Chondrocyte (in vitro differentiated cells): ENCODE measurements around the gene AGBL4. TPM values are rescaled to one million over a fixed set of nuclear protein-coding genes. Genes with fewer than 3 reads are reported as not detected.

Source experiments
- DNase-seq: peaks from one replicate; pipeline ENCODE4 v3.0.0; 2021; ENCODE audit warnings: mixed read lengths, low spot score
- H3K27ac Mint-ChIP-seq: one replicate; pipeline ENCODE4 v1.8.0; 2021; ENCODE audit warnings: mild to moderate bottlenecking, moderate library complexity, mixed read lengths; ENCODE audit not compliant: unreplicated experiment
- H3K27me3 Mint-ChIP-seq: 2 replicates; pipeline ENCODE4 v1.8.0; 2021; ENCODE audit warnings: low read depth, mixed read lengths
- H3K36me3 Mint-ChIP-seq: 2 replicates; pipeline ENCODE4 v1.8.0; 2021; ENCODE audit warnings: low read depth, mixed read lengths
- H3K4me1 Mint-ChIP-seq: 2 replicates; pipeline ENCODE4 v1.8.0; 2021; ENCODE audit warnings: low read depth, mild to moderate bottlenecking, mixed read lengths
- H3K4me3 Mint-ChIP-seq: one replicate; pipeline ENCODE4 v1.8.0; 2021; ENCODE audit warnings: mild to moderate bottlenecking, moderate library complexity, mixed read lengths; ENCODE audit not compliant: unreplicated experiment
- H3K9me3 Mint-ChIP-seq: 2 replicates; pipeline ENCODE4 v1.8.0; 2021; ENCODE audit warnings: low read depth, mixed read lengths
- CTCF ChIP-seq: fragments of 200-600 bp; sonication (generic); IDR thresholded peaks from 2 replicates; pipeline ENCODE4 v1.5.0; 2021; ENCODE audit warnings: antibody characterized with exemption, mild to moderate bottlenecking, moderate library complexity
- total RNA-seq: library from RNA; stranded (reverse); gene quantifications from 3 replicates; pipeline ENCODE4 v1.2.1, GENCODE V29; 2021

AGBL4 gene
- total RNA-seq, 1 donor from 2014 or later: not detected

- no peak for DNase-seq
- no peak for TF ChIP-seq CTCF
- H3K27me3 Mint-ChIP-seq: no peaks in the 10 kb centered on the region
- H3K27ac Mint-ChIP-seq: no peak overlapping the region
- no peaks in the 10 kb centered on the region for H3K4me1 Mint-ChIP-seq
- no peaks in the 10 kb centered on the region for H3K36me3 Mint-ChIP-seq
- peaks cover 20% of the 10 kb centered on the region for H3K9me3 Mint-ChIP-seq
- no peak overlapping the region for H3K4me3 Mint-ChIP-seq
Observed at GRCh38 chr1:48859456-48859855, 1164.3 kb downstream of the AGBL4 start.

GRCh38 chr1:48858200-48858920, 1165.4 kb downstream of the AGBL4 start:
- no peak for DNase-seq
- H3K36me3 Mint-ChIP-seq: no peaks in the 10 kb centered on the region
- H3K4me3 Mint-ChIP-seq: no peak overlapping the region
- no peaks in the 10 kb centered on the region for H3K27me3 Mint-ChIP-seq
- TF ChIP-seq CTCF: no peak
- no peaks in the 10 kb centered on the region for H3K4me1 Mint-ChIP-seq
- H3K9me3 Mint-ChIP-seq: peaks cover 20% of the 10 kb centered on the region
- H3K27ac Mint-ChIP-seq: no peak overlapping the region

GRCh38 chr1:48853006-48853405, 1170.7 kb downstream of the AGBL4 start:
- Mint-ChIP-seq H3K27me3 (no peaks in the 10 kb centered on the region), H3K9me3 (peaks cover 3% of the 10 kb centered on the region), H3K4me1 (no peaks in the 10 kb centered on the region), H3K36me3 (no peaks in the 10 kb centered on the region), H3K4me3 (no peak overlapping the region), H3K27ac (no peak overlapping the region)
- DNase-seq: no peak
- no peak for TF ChIP-seq CTCF

GRCh38 chr1:48851638-48852037, 1172.1 kb downstream of the AGBL4 start:
- Mint-ChIP-seq H3K4me1 (no peaks in the 10 kb centered on the region), H3K27ac (no peak overlapping the region), H3K4me3 (no peak overlapping the region), H3K27me3 (no peaks in the 10 kb centered on the region), H3K9me3 (peaks cover 3% of the 10 kb centered on the region), H3K36me3 (no peaks in the 10 kb centered on the region)
- no peak for TF ChIP-seq CTCF
- DNase-seq: no peak

- Mint-ChIP-seq H3K27me3 (peaks cover 4% of the 10 kb centered on the region), H3K4me1 (no peaks in the 10 kb centered on the region), H3K36me3 (no peaks in the 10 kb centered on the region), H3K9me3 (peaks cover 3% of the 10 kb centered on the region), H3K4me3 (no peak overlapping the region), H3K27ac (no peak overlapping the region)
- no peak for TF ChIP-seq CTCF
- no peak for DNase-seq
Observed at GRCh38 chr1:48848035-48848434, 1175.7 kb downstream of the AGBL4 start.
